NCI-H2107 (cell line): ENCODE measurements around the gene C1orf159.

ENCODE experiments used
- DNase-seq: peaks from one replicate; lab custom pipeline; 2025; lab: John Stamatoyannopoulos, UW

The C1orf159 gene

GRCh38 chr1:1053022-1053421 lies 62.9 kb downstream of the C1orf159 start:
- DNase-seq: no peak

GRCh38 chr1:1052003-1052840 lies 63.7 kb downstream of the C1orf159 start:
- no peak for DNase-seq

GRCh38 chr1:1051127-1051810 lies 64.6 kb downstream of the C1orf159 start:
- no peak for DNase-seq

- no peak for DNase-seq
Observed at GRCh38 chr1:1050577-1051052, 65.3 kb downstream of the C1orf159 start.

- DNase-seq: no peak
Observed at GRCh38 chr1:1049318-1050165, 66.3 kb downstream of the C1orf159 start.

GRCh38 chr1:1048765-1049164 lies 67.1 kb downstream of the C1orf159 start:
- DNase-seq: no peak

- no peak for DNase-seq
Observed at GRCh38 chr1:1047963-1048362, 67.9 kb downstream of the C1orf159 start.

GRCh38 chr1:1047407-1047806 lies 68.5 kb downstream of the C1orf159 start:
- no peak for DNase-seq

- DNase-seq: no peak
Observed at GRCh38 chr1:1046767-1047166, 69.1 kb downstream of the C1orf159 start.

GRCh38 chr1:1046243-1046642 lies 69.6 kb downstream of the C1orf159 start:
- DNase-seq: no peak

GRCh38 chr1:1045129-1045528 lies 70.8 kb downstream of the C1orf159 start:
- DNase-seq: no peak

GRCh38 chr1:1044455-1045078 lies 71.3 kb downstream of the C1orf159 start:
- no peak for DNase-seq

- no peak for DNase-seq
Observed at GRCh38 chr1:1043921-1044320, 72.0 kb downstream of the C1orf159 start.

GRCh38 chr1:1043411-1043810 lies 72.5 kb downstream of the C1orf159 start:
- no peak for DNase-seq

GRCh38 chr1:1042835-1043234 lies 73.1 kb downstream of the C1orf159 start:
- DNase-seq: no peak

GRCh38 chr1:1041873-1042272 lies 74.0 kb downstream of the C1orf159 start:
- DNase-seq: no peak

- no peak for DNase-seq
Observed at GRCh38 chr1:1041092-1041523, 74.8 kb downstream of the C1orf159 start.

GRCh38 chr1:1040004-1040991 lies 75.6 kb downstream of the C1orf159 start:
- DNase-seq: no peak

- DNase-seq: no peak
Observed at GRCh38 chr1:1039145-1039910, 76.6 kb downstream of the C1orf159 start.

- DNase-seq: no peak
Observed at GRCh38 chr1:1038694-1039093, 77.2 kb downstream of the C1orf159 start.
